Activated CD4-positive, alpha-beta T cell treated with anti-CD3 and anti-CD28 coated beads, Interleukin-2, amount 50 U/mL, for 1 hour (primary cell): Measurements from ENCODE around the gene SLC24A2.

Experiments used
- DNase-seq: peaks from one replicate; pipeline ENCODE4 v3.0.0-alpha.2; 2020

The SLC24A2 gene

GRCh38 chr9:19757745-19758144 lies 31.1 kb downstream of the SLC24A2 start:
- DNase-seq: no peak

- DNase-seq: no peak
Observed at GRCh38 chr9:19754921-19755320, 33.9 kb downstream of the SLC24A2 start.

DNA sequence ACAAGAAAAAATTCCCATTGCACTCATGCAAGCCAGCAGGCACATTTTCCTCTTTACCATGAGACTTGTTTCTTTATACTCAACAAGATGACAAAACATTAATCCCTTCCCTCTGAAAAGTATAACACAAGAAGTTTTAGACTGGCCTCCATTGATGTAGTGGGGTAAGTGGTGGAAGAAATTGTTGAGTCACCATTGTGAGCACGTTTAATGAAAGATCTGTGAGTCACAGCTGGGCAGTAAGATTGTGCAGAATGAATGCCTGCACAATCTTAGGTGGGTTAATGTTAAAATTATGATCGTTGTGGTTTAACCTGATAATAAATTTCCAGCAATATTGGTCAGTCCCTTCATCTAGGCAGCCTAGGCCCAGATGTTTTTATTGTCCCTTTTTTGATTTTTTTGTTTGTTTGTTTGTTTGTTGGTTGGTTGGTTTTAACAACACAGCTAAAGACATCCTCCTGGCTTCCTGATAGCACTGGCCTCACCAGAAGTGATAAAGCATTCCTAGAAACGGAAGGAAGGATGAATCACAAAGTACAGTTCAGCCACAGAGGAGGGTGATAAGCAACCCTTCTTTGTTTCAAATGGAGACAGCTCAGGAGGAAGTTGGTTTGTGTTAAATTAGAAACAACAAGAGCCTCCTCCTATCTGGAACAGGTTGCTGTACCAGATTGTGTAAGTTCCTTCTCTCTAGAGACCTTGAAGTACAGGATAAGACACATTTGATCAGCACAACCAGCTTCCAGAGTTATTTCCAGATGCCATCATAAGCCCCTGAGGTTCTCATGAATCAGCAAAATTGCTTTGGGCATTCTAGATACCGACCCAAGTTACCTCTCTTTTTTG lies 40.3 kb downstream of the SLC24A2 start:
- no peak for DNase-seq

GRCh38 chr9:19746223-19746622 lies 42.6 kb downstream of the SLC24A2 start:
- DNase-seq: no peak

- DNase-seq: no peak
Observed at GRCh38 chr9:19741178-19741577, 47.7 kb downstream of the SLC24A2 start.
